GM20000 (cell line): ENCODE measurements around the gene KIF1B.

Source experiments
- DNase-seq: peaks from one replicate; pipeline ENCODE4 v3.0.0; 2012; ENCODE audit warnings: low spot score
- CTCF ChIP-seq: IDR thresholded peaks from 2 replicates; pipeline ENCODE4 v1.5.1; 2012; ENCODE audit warnings: mild to moderate bottlenecking, control low read depth; ENCODE audit errors: extremely low read depth, missing control alignments

KIF1B gene

GRCh38 chr1:10360045-10360444 lies 149.7 kb downstream of the KIF1B start:
- TF ChIP-seq CTCF = no peak
- peak; percentile 33 for DNase-seq

GRCh38 chr1:10361515-10361914 lies 151.1 kb downstream of the KIF1B start:
- no peak for DNase-seq
- TF ChIP-seq CTCF = no peak

GRCh38 chr1:10368194-10368593 lies 157.8 kb downstream of the KIF1B start:
- DNase-seq = no peak
- no peak for TF ChIP-seq CTCF

- TF ChIP-seq CTCF = no peak
- no peak for DNase-seq
These were observed 164.1 kb downstream of the KIF1B start for GRCh38 chr1:10374442-10374860.

GRCh38 chr1:10377365-10378029 lies 167.1 kb downstream of the KIF1B start:
- peak; percentile 29 for TF ChIP-seq CTCF
- peak; percentile 70 for DNase-seq

GRCh38 chr1:10378081-10378841 lies 167.9 kb downstream of the KIF1B start:
- peak; percentile 35 for DNase-seq
- TF ChIP-seq CTCF = no peak

GRCh38 chr1:10379101-10379620 lies 168.8 kb downstream of the KIF1B start:
- no peak for TF ChIP-seq CTCF

More at GRCh38 chr1:10379101-10379620, 168.8 kb downstream of the KIF1B start:
- DNase-seq = no peak
